ENCODE data around the gene MAFF.

Gene MAFF

DNA sequence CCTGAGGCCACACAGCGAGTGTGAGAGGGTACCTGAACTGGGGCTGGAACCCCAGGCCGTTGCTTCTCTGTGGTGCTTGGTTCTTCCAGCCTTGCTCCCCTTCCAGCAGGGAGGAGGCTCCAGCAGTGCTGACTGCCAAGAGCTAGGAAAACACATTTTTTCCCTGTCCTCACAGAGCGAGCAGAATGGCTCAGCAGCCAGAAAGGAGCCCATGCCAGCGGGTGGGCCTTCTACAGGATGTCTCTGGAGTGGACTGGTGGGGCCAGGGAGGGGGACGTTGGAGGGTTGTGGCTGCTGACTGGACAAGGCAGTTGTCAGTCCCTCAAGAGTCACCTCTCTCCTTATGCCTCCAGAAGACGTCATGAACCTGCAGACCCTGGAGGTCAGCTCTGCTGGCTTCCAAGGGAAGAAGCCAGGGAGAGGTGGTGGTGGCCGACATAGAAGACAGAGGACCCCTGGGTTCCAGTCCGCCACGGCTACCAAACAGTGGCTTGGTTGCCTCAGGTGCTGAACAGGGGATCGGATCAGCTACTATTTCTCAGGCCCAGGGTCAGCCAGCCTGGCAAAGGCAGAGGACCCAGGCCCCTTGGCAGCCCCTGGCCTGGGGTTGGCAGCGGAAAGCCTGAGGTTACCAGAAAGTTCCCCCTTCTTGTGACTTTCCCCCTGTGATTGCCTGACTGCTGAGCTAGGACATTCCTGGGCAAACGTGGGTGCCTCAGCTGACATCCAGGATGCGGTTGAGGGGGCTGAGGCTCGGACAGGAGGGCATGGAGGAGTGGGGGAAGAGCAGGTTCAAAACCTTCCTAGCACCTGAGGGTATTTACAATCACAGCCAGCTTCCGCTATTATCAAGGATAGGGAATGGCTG lies 3.7 kb downstream of the MAFF start:
- no peak for DNase-seq

- DNase-seq, result no peak
Observed at GRCh38 chr22:38207898-38208432, 6.2 kb downstream of the MAFF start.

DNA sequence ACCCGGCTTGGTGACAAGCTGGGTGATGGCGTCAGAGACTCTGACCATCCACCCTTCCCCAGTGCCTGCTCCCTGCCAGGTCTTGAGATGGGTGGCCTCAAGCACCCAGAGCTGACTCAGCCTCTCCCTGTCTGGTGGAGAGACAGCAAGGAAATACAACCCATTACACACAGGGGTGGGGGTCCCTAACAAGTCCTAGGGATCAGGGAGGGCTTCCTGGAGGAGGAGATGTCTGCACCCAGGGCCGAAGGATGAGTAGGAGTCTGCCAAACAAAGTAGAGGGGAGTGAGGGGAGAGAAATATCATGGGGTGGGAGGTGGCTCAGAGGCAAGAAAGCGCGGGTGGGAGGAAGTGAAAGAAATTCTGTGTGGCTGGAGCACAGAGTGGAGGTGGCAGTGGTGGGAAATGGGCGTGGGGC lies 6.8 kb downstream of the MAFF start:
- no peak for DNase-seq

- DNase-seq, result no peak
Observed at GRCh38 chr22:38211556-38211955, 9.8 kb downstream of the MAFF start.

DNA sequence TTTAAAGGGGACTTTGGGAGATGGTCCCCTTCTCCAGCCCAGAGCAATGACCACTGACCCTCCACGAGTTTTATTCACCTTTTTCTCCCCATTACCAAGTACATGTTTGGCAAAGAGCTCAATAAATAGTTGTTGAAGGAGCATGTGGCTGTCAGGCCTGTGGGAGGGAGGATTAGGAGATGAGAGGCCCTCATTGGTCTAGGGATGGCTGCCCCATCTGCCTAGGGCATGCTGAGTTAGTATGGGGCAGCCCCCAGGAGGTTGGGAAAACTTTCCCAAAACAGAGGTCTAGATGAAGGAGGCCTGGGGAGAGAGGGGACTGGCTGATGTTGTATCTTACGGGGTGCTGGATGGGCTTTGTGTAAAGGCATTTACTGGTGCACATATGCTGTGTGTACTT lies 10.6 kb downstream of the MAFF start:
- DNase-seq, result no peak

DNA sequence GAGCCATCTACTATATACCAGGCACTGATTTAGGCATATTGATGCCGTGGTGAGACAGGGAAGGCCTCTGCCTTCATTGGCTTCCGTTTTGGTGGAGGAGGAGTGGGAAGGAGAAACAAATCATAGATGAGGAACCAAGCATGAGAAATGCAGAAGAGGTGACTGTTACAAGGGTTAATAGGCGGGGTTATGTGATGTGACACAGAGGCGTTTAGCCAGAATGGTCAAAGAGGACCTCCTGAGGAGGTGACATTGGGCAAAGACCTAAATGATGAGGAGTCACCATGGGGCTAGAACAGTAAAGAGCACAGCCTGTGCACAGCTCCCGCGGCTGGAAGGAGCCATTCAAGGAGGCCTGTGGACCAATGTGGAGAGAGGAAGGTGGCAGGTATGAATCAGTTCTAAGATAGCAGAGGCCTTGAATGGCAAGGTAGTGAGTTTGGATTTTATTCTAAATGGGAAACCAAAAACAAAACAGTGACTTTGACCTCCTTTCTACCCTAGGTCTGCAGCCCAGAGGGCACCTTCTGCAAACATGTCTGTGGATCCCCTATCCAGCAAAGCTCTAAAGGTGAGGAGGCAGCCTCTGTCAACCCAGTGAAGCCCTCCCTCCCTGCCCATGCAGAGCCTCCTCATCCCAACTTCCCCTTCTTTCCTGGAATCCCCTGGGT lies 11.7 kb downstream of the MAFF start:
- DNase-seq, result no peak

GRCh38 chr22:38213990-38214301 lies 12.2 kb downstream of the MAFF start:
- no peak for DNase-seq

- peak; percentile 78 for DNase-seq
Observed at GRCh38 chr22:38214302-38215056, 12.7 kb downstream of the MAFF start.

GRCh38 chr22:38215156-38216038 lies 13.6 kb downstream of the MAFF start:
- no peak for DNase-seq

DNA sequence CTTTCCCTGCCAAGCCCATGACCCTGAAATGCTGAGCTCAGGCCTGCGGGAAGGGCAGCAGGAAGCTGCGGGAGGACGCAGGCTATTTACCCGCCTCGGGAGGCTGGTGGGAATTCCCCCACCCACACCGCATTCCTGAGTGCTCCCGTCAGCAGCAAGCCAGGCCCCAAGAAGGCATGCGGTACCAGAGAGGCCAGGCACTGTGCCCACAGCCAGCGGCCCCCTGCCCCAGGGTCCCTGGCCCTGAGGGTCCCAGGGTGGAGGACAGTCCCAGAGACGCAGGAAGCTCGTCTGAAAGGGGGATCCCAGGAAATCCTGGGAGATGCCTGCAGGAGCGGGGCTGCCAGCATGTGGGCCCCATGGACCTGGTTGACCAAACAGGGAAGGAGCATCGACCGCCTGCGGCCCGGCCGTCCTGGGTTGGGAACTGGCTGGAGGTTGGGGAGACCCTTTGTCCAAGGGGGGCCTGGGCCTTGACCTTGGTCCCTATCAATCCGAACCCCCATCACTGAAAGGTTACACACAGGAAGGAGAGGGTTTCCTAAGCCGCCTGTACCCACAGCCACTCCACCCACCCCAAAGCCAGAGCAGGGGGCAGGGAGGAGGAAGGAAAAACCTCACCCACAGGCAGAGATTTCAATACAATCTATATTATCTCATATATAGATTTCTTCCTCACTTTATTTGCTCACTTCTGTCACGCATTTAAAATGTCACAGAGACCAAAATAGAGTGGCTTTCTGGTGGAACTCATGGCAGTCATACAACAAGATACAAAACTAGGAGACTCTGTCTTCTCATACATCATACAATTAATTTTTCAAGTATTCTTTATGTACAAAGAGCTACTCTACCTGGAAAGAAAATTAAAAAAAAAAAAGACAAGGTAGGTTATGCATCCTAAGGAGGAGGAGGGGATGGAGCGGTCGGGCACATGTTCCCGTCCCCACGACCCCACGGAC lies 17.1 kb downstream of the MAFF start:
- peak; percentile 60 for DNase-seq

DNA sequence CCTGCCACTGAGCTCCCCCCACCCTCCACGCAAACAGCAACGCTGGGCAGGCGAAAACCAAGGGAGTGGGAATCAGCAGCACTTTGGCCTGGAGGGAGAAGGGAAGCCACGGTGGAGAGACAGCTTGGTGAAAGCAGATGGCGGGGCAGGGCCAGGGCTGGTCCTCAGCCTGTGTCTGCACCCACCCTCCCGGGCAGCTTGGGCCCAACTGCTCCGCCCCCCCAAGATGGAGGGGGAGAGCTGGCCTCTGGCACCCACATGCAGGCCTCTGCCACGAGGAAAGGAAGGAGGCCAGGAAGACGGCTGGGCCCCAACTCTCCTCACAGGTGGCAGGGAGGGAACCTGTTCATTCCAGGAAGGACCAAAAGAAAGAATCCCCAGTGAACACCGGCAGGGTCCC lies 17.8 kb downstream of the MAFF start:
- no peak for DNase-seq

- no peak for DNase-seq
Observed at GRCh38 chr22:38220163-38220562, 18.4 kb downstream of the MAFF start.

DNA sequence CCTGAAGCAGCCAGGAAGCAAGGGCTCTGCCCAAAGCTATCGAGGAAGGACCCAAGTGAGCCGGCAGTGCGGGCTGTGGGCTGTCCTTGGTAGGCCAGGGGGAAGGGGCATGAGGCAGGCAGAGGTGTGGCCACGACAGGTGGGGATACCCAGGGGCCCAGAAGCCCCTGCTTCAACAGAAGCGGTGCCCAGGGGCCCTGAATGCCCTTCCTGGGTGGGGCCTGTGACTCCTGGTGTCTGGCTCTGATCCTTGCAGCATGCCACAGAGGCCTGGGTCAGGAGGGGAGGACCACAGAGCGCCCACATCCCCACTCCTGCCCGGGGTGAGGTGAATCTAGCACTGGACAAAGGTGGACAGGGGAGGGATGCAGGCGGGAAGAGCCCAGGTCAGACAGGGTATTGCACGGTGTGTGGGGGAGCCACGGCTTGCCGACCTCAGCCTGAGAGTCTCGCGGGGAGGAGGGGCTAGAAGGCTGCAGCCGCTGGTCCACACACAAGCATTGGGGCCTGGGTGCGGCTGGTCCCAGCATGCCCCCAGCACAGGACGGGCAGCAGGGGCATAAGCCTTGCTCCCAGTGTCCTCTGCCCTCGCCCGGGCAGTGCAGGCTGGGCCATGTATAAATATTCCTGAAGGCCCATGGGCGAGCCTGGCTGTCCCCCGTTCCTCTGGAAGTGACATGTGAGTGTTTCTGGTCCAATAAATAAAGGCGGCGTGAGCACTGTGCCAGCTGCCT lies 19.0 kb downstream of the MAFF start:
- no peak for DNase-seq

- DNase-seq, result no peak
Observed at GRCh38 chr22:38221407-38221806, 19.6 kb downstream of the MAFF start.

- no peak for DNase-seq
Observed at GRCh38 chr22:38221908-38222796, 20.4 kb downstream of the MAFF start.

- no peak for DNase-seq
Observed at GRCh38 chr22:38222797-38223119, 21.0 kb downstream of the MAFF start.

DNA sequence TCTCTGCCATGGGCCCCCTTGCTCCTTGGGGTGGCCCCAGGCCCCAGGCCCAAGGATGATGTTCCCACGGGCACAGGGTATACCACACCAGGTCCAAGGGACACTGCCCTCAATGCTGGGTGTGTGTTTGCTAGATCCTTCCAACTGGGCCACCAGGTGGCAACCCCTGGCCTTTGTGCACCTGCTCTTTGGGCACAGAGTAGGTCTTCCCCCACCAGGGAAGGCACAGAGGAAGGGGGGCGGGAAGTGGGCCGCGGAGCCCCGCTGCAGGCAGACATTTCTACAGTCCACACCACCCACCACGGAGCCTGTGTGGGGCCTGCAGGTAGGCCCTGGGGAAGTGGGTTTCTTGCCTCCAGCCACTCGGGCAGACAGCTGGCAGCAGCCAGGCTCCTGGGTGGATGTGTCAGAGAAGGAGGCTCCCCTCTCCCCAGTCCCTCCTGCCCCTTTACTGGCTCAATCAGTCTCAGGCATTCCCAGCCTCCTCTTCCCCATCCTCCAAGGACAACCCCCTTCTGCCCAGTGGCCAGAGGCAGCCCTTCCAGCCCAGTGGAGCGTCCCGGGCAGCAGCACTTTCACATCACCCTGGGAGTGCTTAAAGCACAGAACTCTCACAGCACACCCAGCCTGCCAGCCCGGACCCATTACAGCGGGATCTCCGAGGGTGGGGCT lies 21.6 kb downstream of the MAFF start:
- no peak for DNase-seq

DNA sequence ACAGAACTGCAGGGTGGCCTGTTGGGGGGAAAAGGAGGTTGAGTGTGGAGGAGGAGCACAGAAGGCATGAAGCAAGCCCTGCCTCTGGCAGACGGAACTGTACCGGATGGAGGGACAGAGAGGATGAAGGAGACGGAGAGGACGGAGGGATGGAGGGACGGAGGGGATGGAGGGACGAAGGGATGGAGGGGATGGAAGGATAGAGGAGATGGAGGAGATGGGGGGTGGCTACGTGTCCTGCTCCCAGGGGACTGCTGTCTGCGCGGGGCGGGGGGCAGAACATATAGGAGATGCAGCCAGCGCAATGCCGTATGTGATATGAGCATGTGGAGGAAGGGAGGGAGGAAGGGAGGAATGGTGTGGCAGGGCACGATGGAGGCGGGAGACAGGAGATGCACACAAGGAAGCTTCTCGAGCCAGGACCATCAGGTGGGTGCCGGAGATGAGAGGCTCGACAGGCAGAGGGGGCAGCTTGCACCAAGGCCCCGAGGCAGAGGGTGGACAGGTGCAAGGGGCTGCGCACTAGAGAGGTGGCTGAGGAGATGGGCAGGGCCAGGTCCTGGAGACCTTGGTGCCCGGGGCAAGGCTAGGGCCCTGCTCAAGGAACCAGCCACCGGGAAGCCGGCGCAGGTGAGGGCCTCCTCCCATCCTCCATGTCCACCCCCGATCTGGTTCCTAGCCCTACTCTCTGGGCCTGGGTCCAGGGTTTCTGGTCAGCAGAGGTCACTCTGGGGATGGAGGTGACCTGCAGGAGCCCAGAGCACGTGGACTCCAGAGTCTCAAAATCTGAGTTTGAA lies 25.3 kb downstream of the MAFF start:
- DNase-seq, result no peak

All from stimulated activated CD8-positive, alpha-beta memory T cell treated with anti-CD3 and anti-CD28 coated beads, Interleukin-4, amount 100 ng/mL, for 48 hours (primary cell).